Central memory CD4-positive, alpha-beta T cell (primary cell): Measurements from ENCODE around the gene DCANP1.

Source experiments
- DNase-seq: peaks from one replicate; pipeline ENCODE4 v3.0.0; 2022

The DCANP1 gene

DNA sequence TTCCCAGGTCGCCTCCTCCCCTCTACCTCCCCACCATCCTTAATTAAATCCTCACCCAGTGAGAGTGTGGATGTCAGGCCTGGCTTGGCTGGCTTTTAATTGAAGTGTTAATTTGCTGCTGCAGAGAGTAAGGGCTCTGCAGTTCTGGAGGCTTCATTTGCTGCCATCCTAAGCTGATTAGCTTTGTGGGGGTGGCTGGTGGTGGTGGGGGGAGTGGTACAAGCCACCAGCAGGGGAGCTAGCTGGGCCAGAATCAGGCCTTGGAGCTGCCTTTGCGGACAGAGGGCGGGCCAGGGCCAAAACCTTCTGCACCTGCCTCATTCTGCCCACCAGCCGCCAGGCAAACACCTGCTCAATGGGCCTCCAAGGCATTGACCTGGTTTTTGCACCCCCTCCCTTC, 31.8 kb upstream of the DCANP1 start:
- no peak for DNase-seq

DNA sequence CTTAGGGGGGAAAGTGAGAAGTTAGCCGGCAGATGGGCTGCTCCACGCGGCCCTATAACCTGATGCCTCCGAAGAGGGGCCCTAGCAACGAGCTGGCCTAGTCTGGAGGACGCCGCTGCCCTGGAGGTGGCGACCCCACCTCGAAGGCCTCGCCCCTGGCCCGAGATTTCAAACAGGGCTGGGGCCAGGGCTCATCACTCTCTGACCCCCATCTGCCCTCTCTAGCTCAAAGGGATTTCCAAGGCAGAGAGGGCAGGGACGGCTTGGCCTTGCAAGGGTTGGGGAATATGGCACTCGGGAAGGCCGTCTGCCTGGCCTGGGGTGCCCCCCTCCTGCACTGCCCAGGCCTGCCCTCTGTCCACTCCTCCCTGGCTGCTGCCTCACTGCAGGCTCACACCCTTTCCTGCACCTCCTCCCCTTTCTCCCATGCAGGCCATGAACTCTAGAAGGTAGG, 30.5 kb upstream of the DCANP1 start:
- no peak for DNase-seq

DNA sequence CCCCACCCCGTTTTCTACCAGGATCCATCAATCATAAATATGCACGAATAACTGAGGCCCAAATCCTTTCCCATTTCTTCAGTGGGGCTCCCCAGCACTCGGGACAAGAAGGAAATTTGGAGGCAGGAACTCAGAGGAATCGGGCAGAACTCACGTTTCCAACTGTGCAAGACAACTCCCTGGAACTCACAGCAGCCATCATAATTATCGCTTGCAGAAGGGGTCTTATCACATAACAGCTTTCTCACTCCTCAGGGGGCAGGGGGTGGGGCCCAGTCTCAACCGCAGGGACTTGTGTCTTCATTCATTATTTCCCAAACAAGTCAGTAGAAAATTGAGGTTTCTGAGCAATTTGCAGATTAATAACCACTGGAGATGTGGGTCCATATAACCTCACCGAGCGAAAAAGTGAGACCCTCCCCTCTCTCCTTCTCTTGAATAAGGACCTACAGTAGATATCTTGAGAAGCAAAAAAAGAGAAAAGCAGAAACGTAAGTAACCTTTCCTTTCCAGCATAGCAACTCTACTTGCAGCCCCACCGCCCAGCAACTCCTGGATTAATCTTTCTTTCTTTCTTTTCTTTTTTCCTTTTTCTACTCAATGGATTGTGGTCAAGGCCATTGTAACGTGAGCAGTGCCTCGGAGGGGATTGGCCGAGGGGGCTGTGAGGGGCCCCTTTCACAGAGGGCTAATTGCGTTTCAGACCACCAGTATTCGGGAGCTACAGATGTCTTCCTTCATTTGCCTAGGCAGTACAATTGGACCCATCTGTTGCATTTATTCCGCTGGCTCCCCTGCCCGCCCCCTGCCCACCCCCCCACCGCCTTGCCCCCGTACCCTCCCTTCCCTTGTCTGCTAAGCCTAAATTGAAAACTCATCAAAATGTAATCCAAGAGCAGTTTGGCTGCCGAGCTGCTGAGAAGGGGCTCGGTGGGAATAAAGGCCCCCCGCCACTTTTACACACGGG, 29.8 kb upstream of the DCANP1 start:
- no peak for DNase-seq

DNA sequence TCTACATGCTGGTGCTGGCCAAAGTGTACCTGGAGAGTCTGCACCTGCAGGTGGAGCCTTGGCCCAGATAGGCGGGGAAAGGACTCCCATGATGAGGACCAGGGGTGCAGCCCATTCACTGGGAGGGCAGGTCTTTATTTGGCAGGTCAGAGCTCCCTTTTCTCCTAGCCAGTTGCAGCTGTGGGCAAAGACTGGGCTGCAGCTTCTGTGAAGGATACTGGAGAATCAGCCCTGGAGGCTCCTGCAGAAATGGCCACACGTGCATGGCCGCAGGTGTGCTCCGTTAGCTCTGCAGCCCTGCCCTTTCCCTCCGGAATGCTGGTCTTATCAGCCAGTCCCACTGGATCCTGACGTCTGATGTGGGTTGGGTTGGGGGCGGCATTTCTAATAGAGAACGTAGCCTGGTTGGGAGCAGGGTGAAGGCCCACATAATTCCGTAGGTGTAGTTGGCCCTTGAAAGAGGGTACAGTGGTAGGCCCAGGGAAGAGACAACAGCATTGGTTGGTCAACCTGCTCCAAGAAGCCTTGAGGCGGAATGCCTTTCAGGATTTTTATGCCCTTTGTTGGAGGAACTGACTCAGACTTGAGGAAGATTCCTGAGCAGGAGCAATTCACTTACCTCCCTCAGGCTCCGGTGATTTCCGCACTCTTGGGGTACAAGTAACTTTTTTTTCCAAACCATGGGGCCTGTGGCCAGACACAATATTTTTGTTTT, 27.0 kb upstream of the DCANP1 start:
- no peak for DNase-seq

DNA sequence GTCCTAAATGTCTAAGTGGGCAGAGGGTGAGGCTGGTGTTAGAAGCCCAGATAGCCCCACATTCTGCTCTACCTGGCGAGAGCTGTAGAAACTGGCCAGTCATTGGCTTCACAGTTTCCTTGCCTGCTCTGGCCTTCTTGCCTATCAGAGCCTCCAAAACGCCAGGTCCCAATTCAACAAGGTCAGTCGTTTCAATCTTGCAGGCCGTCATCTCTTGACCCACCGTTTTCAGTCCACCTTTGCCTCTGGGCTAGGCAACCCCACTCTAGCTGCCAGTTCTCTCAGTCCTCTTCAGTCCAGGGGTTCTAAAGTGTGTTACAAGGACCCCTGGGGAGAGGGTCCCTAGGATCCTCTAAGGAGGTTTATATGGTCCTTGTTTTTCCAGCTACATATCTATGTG, 25.0 kb upstream of the DCANP1 start:
- no peak for DNase-seq

DNA sequence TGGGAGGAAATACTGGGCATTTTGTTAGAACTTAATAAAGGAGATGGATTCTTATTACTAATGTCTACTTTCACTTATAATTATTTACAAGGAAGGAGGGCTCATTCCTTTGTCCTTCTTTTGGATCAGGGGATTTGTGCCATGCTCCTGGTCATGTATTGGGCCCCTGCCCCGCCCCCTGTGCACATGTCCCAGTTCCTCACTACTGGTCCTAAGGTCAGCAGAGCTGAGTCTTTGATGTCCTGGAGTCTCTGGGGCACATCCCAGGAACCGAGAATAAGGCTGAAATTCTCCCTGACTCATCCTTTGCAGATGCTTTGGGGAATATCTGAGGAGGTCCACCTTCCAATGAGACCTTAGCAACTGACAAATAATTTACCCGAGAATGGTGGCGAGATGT, 24.6 kb upstream of the DCANP1 start:
- DNase-seq = no peak

DNA sequence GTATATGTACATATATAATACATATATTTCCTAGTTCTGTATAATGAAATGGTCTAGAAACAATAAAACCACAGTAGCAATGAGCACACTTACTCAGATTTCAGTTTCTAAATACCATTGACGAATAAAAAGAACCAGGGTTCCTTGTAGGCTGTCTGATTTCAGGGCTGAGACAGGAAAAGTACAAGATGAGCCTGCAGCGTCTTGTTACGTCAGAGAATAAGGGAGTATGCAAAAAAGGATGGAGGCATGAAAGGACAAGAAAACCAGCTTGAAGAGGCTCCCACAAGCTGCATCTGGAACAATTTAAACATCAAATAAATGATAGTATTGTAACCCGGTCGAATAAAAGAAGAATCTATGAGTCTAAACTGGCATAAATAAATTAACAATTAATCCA, 22.8 kb upstream of the DCANP1 start:
- DNase-seq = no peak

DNA sequence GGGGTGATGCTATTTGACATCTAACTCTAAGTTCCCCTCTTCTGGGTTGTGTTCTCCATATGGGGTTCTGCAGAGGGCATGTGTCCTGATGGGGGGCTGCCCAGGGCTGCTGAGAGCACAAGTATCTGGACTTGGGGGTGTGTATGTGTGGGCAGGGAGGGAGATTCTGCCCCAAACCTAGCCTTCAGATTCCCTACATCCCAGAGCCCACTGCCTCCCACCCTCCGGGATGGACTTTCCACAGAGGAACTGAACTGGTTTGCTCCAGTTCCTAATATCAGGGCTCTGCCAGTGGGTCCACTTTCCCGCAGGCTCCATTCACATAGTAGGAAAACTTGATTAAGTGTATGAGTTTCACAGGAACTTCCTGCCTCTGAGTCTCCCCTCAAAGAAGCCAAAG, 21.4 kb upstream of the DCANP1 start:
- DNase-seq = no peak

DNA sequence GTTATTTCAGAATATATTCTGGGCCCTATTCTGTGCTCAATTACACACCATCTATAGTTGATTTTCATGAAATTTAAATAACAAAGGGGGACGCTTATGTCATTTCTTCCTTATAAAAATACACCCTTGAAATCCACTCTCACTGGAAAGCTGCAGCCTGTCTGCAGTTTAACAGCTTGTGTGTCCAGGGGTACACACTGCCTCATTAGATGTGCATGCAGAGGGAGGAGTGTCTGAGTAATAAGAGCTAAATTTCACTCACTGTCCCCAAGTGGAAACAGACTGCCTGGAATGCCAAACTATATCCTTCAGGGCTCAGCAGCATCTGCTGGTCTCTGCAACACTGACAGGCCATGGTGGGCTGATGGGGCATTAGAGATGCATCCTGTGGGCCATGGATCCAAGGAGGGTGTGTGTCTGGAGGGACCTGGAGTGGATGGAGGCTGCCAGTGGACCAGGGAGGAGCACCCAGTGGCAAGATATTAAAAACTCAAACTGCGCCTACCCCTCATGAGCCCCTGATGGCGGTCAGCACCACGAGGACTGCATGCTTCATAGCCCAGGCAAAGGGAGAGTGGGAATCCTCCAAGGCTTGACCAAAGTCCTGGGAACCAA, 20.8 kb upstream of the DCANP1 start:
- no peak for DNase-seq

DNA sequence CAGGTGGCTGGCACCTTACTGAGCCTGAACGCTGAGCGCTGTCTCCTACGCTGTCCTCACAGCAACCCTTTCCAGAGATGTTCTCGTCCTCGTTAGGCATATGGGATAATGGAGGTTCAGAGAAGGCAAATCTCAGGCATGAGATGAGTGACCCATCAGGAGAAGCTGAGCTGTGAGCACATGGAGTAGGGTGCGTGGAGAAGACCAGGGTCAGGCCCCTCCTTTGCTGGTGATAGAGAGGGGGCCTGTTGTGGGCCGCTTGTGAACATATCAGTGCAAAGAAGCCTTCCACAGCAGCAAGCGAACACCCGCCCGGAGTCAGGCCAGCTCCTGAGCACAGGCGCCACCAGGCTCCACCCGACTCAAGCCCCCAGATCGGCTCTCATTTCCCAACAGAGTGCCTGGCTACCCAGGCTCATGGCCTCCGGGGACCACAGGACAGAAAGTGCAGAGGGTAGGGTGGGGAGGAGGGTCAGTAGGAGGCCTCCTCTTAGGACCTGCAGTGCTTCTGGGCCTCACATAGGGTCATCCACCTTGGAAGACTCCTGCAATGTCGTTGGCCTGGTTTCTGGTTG, 20.0 kb upstream of the DCANP1 start:
- DNase-seq = no peak

DNA sequence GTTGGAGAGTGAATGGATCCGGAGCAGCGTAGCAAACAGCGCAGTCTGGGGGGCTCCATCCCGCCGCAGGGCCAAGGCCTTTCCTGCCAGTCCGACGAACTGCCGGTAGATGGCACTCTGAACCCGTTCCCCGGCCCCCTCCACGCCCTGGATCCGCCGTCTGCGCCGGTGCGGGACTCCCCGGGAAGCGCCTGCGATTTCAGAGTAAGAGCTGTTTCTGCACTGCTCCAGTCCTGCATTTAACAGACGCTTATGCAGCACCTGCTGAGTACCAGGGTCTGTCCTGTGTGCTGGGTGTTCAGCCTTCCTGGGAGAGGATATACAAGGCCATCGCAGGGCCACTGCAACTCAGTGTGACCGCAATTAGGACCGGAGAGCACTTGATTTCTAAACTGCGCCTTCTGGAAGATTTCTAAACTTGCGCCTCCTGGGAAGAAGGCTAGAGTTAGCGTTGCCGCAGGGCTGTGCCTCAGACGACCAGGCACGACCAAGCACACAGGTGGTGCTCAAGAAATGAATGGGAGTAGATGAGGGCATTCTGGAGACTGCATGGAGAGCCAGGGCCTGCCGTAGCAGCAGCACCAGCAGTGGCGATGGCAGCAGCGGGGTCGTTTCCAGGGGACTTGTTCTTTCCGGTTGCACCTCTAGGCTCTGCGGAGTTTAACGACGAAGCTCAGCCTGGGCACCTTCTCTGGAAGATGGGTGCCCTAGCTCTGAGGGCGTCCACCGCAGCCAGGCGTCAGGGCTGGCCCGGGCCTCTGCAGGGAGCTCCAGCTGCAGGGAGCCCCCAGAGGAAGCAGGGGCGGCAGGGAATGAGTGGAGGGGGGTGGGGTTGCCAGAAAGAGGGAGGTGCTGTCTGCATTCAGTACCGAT, 19.3 kb upstream of the DCANP1 start:
- DNase-seq = peak; percentile 25

DNA sequence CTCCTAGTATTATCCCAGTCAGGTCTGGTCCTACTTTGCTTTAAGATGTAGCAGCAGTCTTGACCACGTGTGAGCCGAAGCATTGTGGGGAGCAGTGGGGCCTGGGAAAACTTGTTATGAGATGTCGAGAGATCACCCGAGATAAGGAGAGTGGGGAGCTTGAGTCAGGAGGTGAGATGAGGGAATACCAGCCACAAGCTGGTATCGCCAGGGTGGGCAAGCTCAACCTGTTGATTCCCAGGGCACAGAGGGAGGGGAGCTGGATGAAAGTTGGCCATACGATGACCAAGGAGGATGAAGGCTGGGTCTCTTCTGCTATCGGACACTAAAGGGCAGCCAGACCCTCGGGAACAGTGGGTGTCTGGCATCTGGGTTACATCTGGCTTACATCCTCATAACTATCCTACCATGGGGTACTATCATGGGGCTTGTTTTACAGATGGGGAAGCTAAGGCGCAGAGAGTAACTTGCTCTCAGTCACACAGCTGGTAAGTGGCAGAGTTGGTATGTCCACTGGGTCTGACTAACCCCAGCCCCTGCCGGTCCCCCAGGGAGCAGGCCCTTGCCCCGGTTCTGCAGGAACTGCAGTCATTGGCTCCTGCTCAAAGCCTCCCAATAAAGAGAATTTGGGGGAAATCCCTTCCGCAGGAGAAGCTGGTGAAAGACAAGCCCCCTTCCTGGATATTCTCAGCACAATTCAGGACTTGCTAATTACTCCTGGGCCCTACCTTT, 18.4 kb upstream of the DCANP1 start:
- no peak for DNase-seq

DNA sequence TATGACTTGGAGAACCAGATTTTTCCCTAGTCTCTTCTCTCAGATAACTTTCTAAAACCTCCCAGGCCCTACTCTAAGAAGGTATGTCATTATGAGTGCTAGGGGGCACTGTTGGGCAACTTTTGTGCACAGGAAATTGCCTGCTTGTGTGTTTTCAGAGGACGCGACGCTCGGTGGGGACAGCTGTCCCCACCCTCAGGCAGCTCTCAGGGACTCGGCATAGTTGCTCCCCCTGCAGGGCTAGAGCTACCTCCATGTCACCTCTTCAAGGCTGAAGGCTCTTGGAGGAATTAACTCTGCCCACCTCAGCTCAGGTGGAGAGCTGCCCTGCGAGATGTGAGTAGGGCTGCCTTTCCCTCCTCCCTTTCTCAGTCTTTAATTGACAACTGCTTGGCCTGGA, 15.2 kb upstream of the DCANP1 start:
- DNase-seq = peak; percentile 21

DNA sequence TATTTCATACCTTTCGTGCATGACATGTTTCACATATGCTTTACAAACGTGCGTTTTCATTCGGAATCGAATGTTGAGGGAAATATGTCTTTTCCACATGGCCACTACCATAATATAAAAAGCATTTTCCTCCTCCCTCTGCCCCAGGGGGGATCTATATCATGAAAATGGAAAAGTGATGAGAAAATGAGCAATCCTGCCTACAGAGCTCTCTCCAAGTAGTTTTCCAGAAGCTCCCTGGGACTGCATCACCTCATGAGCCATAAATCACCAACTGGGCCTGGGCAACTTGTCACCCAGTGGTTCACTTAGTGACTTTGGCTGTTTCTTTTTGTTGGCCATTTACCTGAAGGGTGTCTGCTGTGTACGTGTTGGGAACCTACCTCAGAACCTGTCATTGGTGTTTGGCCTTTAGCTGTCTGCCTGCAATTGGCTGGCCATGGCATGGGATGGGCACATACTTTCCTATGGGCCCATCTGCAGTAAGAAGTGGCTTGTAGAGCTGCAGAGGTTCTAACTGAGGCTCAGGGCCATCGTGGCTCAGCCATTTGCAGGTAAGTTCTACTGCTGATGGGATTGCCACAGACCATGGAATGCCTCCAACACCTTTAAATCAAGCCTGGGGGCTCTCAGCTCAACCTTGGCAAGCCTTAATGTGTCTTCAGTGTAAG, 14.5 kb upstream of the DCANP1 start:
- DNase-seq = no peak

DNA sequence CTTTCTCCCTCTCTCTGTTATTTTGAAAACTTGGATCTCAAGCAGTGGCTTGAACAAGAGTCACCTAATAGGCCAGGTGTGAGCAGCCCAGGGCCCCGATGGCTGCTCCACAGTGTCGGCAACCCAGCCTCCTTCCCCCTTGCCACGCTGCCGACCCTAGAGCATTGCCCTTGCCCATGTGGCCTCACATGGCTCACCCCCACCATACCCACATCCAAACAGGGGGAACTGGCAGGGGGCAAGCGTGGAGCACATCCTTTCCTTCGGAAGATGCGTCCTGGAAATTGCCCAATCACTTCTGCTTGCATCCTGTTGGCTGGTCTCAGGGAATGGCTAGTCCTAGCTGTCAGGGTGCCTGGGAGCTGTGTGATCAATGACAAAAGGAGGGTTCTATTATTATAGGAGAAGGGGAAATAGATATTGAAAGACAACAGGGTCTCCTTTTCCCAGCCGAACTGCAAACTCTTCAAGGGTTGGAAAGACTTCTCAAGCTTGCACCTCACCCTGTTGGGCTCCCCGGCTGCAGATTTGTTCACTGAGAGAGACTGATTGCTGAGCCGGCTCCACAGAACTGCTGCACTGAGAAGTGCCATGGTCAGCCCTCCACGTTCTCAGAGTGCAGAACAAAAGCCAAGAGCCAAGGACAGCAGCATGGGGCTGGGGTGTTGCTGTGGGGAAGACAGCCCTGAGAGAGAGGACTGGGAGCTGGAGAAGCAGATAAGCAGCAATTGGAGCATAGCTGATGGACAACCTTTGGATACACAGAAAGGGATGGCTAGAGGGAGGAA, 13.3 kb upstream of the DCANP1 start:
- DNase-seq = no peak

DNA sequence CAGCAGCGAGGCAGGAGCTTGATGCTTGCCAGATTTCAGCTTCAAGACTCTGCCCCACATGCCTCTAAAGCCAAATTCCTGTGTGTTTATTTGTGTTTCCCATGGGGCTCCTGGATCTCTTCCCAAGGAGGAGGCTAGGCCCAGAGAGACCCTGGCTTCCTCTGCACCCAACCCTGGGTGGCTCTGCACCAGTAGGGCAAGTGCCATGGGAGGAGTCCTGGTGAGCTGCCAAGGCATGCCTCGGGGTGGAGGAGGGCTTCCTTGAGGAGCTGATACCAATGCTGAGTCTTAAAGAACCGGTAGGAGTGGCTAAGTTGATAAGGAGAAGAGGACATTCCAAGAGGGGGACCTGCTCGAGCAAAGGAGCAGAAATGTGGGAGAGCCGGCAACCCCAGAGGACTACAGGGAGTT, 11.8 kb upstream of the DCANP1 start:
- DNase-seq = no peak

DNA sequence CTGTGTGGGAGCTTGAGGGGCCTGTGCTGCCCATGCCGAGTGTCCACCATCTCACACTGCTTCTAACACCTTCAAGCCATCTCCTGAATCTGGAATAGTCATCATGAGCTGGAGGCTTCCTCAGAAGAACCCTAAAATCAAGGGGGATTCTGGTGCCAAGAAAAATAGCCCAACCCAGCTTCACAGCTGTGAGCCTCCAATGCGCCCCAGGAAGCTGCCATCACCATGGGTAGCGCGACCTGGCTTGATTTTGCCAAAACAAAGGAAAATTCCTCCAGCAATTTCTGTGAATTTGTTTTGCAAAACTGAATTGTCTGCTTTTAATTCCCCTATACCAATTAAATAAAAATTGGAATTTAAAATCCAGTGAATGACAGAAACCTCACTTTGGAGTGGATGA, 11.2 kb upstream of the DCANP1 start:
- DNase-seq = no peak

DNA sequence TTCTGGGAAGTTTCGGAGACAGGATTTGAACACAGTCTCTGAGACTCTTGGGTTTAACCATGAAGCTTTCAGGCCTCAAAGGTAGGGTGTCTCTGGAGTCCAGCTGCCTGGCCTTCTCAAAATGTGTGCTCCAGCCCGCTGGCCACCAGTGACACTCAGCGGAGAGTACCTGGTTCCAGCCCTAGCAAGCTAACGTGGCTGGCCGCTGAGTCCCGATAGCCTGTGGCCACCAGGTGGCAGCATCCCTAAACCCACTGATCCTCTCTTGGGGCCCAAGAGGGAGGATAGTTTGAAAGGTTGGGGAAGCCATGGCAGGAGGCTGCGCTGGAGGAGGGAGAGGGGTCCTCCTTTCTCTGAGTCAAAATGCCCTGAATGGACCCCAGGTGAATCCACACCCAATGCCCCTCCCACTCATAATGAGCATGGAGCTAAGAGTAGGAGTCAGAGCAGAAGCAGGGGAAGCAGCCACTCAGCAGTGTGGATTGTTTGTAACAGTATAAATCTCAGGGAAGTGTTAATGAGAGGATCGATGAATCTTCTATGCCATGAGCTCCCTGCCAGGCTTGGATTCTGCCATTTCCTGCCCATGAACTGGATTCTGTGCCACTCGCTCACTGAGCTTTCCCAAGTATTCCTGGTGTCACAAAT, 10.4 kb upstream of the DCANP1 start:
- peak; percentile 5 for DNase-seq
